ENCODE measurements around the gene KLF16.
"Not testable (repeated sequence)": the region's sequence is repeated elsewhere in the genome, so short reads cannot be mapped to it uniquely, and the experiment has no call there.

The KLF16 gene

GRCh38 chr19:1884291-1884718 is 20.9 kb upstream of the KLF16 start:
- no peak for DNase-seq (ENCODE audit: low read depth)

- DNase-seq (ENCODE audit: low read depth): no peak
Measured at GRCh38 chr19:1883784-1884183, 20.4 kb upstream of the KLF16 start.

- no peak for DNase-seq (ENCODE audit: low read depth)
Measured at GRCh38 chr19:1882786-1883692, 19.7 kb upstream of the KLF16 start.

GRCh38 chr19:1882089-1882785 is 18.9 kb upstream of the KLF16 start:
- DNase-seq (ENCODE audit: low read depth): no peak

- DNase-seq (ENCODE audit: low read depth): not testable (repeated sequence)
Measured at GRCh38 chr19:1881393-1882088, 18.2 kb upstream of the KLF16 start.

GRCh38 chr19:1880611-1881392 is 17.4 kb upstream of the KLF16 start:
- DNase-seq (ENCODE audit: low read depth): no peak

GRCh38 chr19:1879982-1880381 is 16.6 kb upstream of the KLF16 start:
- DNase-seq (ENCODE audit: low read depth): not testable (repeated sequence)

- DNase-seq (ENCODE audit: low read depth): not testable (repeated sequence)
Measured at GRCh38 chr19:1878583-1878982, 15.2 kb upstream of the KLF16 start.

GRCh38 chr19:1877280-1877660 is 13.9 kb upstream of the KLF16 start:
- DNase-seq (ENCODE audit: low read depth): not testable (repeated sequence)

GRCh38 chr19:1876496-1877279 is 13.3 kb upstream of the KLF16 start:
- not testable (repeated sequence) for DNase-seq (ENCODE audit: low read depth)

- peak; percentile 88 for DNase-seq (ENCODE audit: low read depth)
Measured at GRCh38 chr19:1875646-1876495, 12.5 kb upstream of the KLF16 start.

- DNase-seq (ENCODE audit: low read depth): not testable (repeated sequence)
Measured at GRCh38 chr19:1875265-1875645, 11.9 kb upstream of the KLF16 start.

GRCh38 chr19:1874554-1875185 is 11.3 kb upstream of the KLF16 start:
- DNase-seq (ENCODE audit: low read depth): no peak

GRCh38 chr19:1873524-1874473 is 10.4 kb upstream of the KLF16 start:
- DNase-seq (ENCODE audit: low read depth): no peak

- no peak for DNase-seq (ENCODE audit: low read depth)
Measured at GRCh38 chr19:1872807-1873523, 9.6 kb upstream of the KLF16 start.

- no peak for DNase-seq (ENCODE audit: low read depth)
Measured at GRCh38 chr19:1871630-1872029, 8.3 kb upstream of the KLF16 start.

GRCh38 chr19:1871140-1871597 is 7.8 kb upstream of the KLF16 start:
- DNase-seq (ENCODE audit: low read depth): no peak

- no peak for DNase-seq (ENCODE audit: low read depth)
Measured at GRCh38 chr19:1868971-1869370, 5.6 kb upstream of the KLF16 start.
